HG02623 (cell line): ENCODE results near the gene LGMN.
"Not testable (repeated sequence)": the region's sequence is repeated elsewhere in the genome, so short reads cannot be mapped to it uniquely, and the experiment has no call there.

Experiments
- ATAC-seq: cut with Tn5 transposase; IDR thresholded peaks from one replicate; pipeline ENCODE4 v1.9.1; 2021; ENCODE audit warnings: moderate library complexity; ENCODE audit not compliant: unreplicated experiment

LGMN gene

GRCh38 chr14:92748259-92749016 is at the start of gene LGMN:
Gene LGMN (minus strand): TSS chr14:92748627. CDS start chr14:92732786, 15,841 bp downstream.
- peak; percentile 69 for ATAC-seq

- ATAC-seq: no peak
Measured at GRCh38 chr14:92794961-92795360, 46.5 kb upstream of the LGMN start.

- ATAC-seq: no peak
Measured at GRCh38 chr14:92794547-92794941, 46.1 kb upstream of the LGMN start.

- ATAC-seq: peak; percentile 94
Measured at GRCh38 chr14:92793709-92794546, 45.5 kb upstream of the LGMN start, which contains the start of gene GOLGA5. Gene GOLGA5 (plus strand): TSS chr14:92794305. CDS start chr14:92797438, 3,133 bp downstream.

GRCh38 chr14:92792885-92793284 is 44.5 kb upstream of the LGMN start:
- no peak for ATAC-seq

GRCh38 chr14:92789457-92790089 is 41.1 kb upstream of the LGMN start:
- ATAC-seq: no peak

GRCh38 chr14:92787554-92787953 is 39.1 kb upstream of the LGMN start:
- ATAC-seq: no peak

GRCh38 chr14:92786427-92786756 is 38.0 kb upstream of the LGMN start:
- ATAC-seq: no peak

- ATAC-seq: no peak
Measured at GRCh38 chr14:92785667-92786426, 37.4 kb upstream of the LGMN start.

- no peak for ATAC-seq
Measured at GRCh38 chr14:92783813-92784431, 35.5 kb upstream of the LGMN start.

- no peak for ATAC-seq
Measured at GRCh38 chr14:92781350-92781749, 32.9 kb upstream of the LGMN start.

GRCh38 chr14:92780444-92781232 is 32.2 kb upstream of the LGMN start:
- ATAC-seq: no peak

- ATAC-seq: not testable (repeated sequence)
Measured at GRCh38 chr14:92778868-92779565, 30.6 kb upstream of the LGMN start.

- ATAC-seq: peak; percentile 89
Measured at GRCh38 chr14:92775292-92775691, 26.9 kb upstream of the LGMN start.

GRCh38 chr14:92774572-92774971 is 26.1 kb upstream of the LGMN start:
- no peak for ATAC-seq

- ATAC-seq: no peak
Measured at GRCh38 chr14:92770484-92770883, 22.1 kb upstream of the LGMN start.

GRCh38 chr14:92768795-92769194 is 20.4 kb upstream of the LGMN start:
- ATAC-seq: no peak

- peak; percentile 93 for ATAC-seq
Measured at GRCh38 chr14:92768236-92768635, 19.8 kb upstream of the LGMN start.
